Measurements from ENCODE around the gene RFT1. TPM values are rescaled to one million over a fixed set of nuclear protein-coding genes. Genes with fewer than 3 reads are reported as not detected.

Gene RFT1
- total RNA-seq, 6 experiments from 2014 or later = 9.3 to 12.4 (median 10.4) TPM

- TF ChIP-seq CTCF (IDR thresholded peaks at IDR 0.05) (no peak), POLR2A (IDR thresholded peaks at IDR 0.05) (no peak)
- intact Hi-C loops (cut with DNase I) = loop anchor here (10.0 kb wide), 2 partner anchors 210 to 220 kb away; no protein-coding TSS in a partner anchor
- ATAC-seq (no peak), DNase-seq (peak in 2 of 3 donors; percentile 28 to 43)
- no peaks in the 10 kb centered on the region for H3K9me3 ChIP-seq
- H3K27me3 ChIP-seq = no peaks in the 10 kb centered on the region
- H3K4me3 ChIP-seq = no peak overlapping the region
- whole genome bisulfite sequencing (ENCODE audit: insufficient coverage, low coverage, low lambda C conversion rate, missing lambda C conversion rate) = 85% methylated on average over 5 of the region's 9 CpGs
- no peaks in the 10 kb centered on the region for H3K36me3 ChIP-seq
- H3K27ac ChIP-seq = no peak overlapping the region
- peaks cover 0 to 11% (median 0%) of the 10 kb centered on the region in 4 donors for H3K4me1 ChIP-seq
Measured at GRCh38 chr3:53074761-53075742, 55.2 kb downstream of the RFT1 start.

GRCh38 chr3:53074366-53074696 is 55.9 kb downstream of the RFT1 start:
- Histone ChIP-seq H3K4me1 (peaks cover 0 to 11% (median 0%) of the 10 kb centered on the region in 4 donors), H3K4me3 (no peak overlapping the region), H3K36me3 (no peaks in the 10 kb centered on the region), H3K27me3 (no peaks in the 10 kb centered on the region), H3K9me3 (no peaks in the 10 kb centered on the region), H3K27ac (no peak overlapping the region)
- TF ChIP-seq CTCF (IDR thresholded peaks at IDR 0.05) = peak in 1 of 4 donors; percentile 9
- TF ChIP-seq POLR2A (IDR thresholded peaks at IDR 0.05) = no peak
- ATAC-seq (no peak), DNase-seq (no peak)
- WGBS (ENCODE audit: insufficient coverage, low coverage, low lambda C conversion rate, missing lambda C conversion rate) = 78% methylated on average over 1 of the region's 1 CpG
- intact Hi-C loops (cut with DNase I) = loop anchor here (10.0 kb wide), 2 partner anchors 210 to 220 kb away; no protein-coding TSS in a partner anchor

GRCh38 chr3:53073553-53074365 is 56.5 kb downstream of the RFT1 start:
- Histone ChIP-seq H3K27me3 (no peaks in the 10 kb centered on the region), H3K4me3 (peak overlapping the region; percentile 57 to 89 (median 82)), H3K27ac (peak overlapping the region in 2 of 3 donors; percentile 44 to 55), H3K9me3 (no peaks in the 10 kb centered on the region), H3K36me3 (no peaks in the 10 kb centered on the region), H3K4me1 (peaks cover 0 to 11% (median 0%) of the 10 kb centered on the region in 4 donors)
- TF ChIP-seq CTCF (IDR thresholded peaks at IDR 0.05) (no peak), POLR2A (IDR thresholded peaks at IDR 0.05) (no peak)
- 40% methylated on average over 6 of the region's 17 CpGs for WGBS (ENCODE audit: insufficient coverage, low coverage, low lambda C conversion rate, missing lambda C conversion rate)
- DNase-seq (no peak), ATAC-seq (peak in 3 of 4 donors; percentile 2 to 17 (median 3))
- intact Hi-C loops (cut with DNase I) = loop anchor here (10.0 kb wide), 2 partner anchors 209 to 219 kb away; no protein-coding TSS in a partner anchor
